ENCODE data around the gene DOCK2. TPM values are rescaled to one million over a fixed set of nuclear protein-coding genes. Genes with fewer than 3 reads are reported as not detected.

Gene DOCK2
- total and polyA plus RNA-seq, 2 donors (not counting 3 experiments of a cell fraction or from before 2014, with no cell fraction given) = 0.62 to 4.8 TPM

DNA sequence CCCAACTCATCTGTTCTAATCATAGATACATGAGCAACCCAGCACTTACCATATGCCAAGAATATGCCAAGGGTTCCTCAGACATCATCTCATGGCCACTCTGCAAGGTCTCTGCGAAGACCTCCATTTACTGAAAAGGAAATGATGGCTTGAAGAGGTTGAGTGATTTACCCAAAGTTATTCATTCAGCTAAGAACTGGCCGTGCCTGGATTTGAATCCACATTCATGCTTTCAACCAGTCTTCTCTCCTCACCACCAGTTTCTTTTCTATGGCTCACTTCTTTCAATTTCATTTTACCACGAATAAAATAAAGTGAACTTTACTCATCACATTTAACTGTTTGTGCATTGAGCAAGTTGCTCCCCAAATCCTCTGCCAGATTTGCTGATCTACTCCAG, 441.4 kb downstream of the DOCK2 start:
- Histone ChIP-seq H3K79me2 (ENCODE audit: control insufficient read depth, insufficient read depth, low read length) (no peaks in the 10 kb centered on the region), H3K4me1 (ENCODE audit: control insufficient read depth, extremely low read depth, insufficient read depth, low read length) (no peaks in the 10 kb centered on the region), H3K4me3 (replicated peaks in 1 of 3; ENCODE audit: insufficient read depth in 1 of 3, low read depth in 1 of 3, low read length in 3 of 3) (no peak overlapping the region), H3K9me3 (replicated peaks; ENCODE audit: control insufficient read depth, insufficient read depth, low read length) (no peaks in the 10 kb centered on the region), H4K20me1 (replicated peaks; ENCODE audit: control insufficient read depth, extremely low read depth, insufficient read depth, low read length) (no peaks in the 10 kb centered on the region), H3K9ac (replicated peaks; ENCODE audit: extremely low read depth, insufficient read depth, low read length) (no peak overlapping the region), H3K4me2 (ENCODE audit: insufficient read depth, low read length) (no peak overlapping the region), H3K27me3 (ENCODE audit: control insufficient read depth in 2 of 2, insufficient read depth in 2 of 2, low read length in 2 of 2) (peaks cover 0 to 4% of the 10 kb centered on the region in 2 experiments), H2AFZ (ENCODE audit: low read depth, low read length) (no peak overlapping the region), H3K9me1 (replicated peaks; ENCODE audit: control insufficient read depth, extremely low read depth, insufficient read depth, low read length) (no peaks in the 10 kb centered on the region), H3K36me3 (ENCODE audit: control insufficient read depth in 2 of 2, extremely low read depth in 1 of 2, insufficient read depth in 2 of 2, low read length in 2 of 2) (no peaks in the 10 kb centered on the region), H3K27ac (ENCODE audit: insufficient read depth, low read depth, low read length) (no peak overlapping the region)
- CTCF ChIA-PET = interaction anchor here (1.0 to 1.1 kb wide), 3 partner anchors 11 to 377 kb away, joined by 4 to 5 read pairs (median 4); no protein-coding TSS in a partner anchor
- FAIRE-seq (no peak), DNase-seq (ENCODE audit: low read depth, low spot score) (no peak)
- intact Hi-C loops (cut with micrococcal nuclease) = no loop called here
- BruUV-seq (replicated peaks) = no TSS peak
- dilution Hi-C loops (cut with MboI; ENCODE audit: extremely low pct_ligation_motif_present, low sequenced_read_pairs) = loop anchor here (25.0 kb wide), 1 partner anchor 109 kb away; no protein-coding TSS in a partner anchor
- POLR2A ChIA-PET = no interaction called here
- TF ChIP-seq GATA2 (IDR thresholded peaks at IDR 0.05; ENCODE audit: insufficient read depth, insufficient read length, low read depth, low read length) (no peak), FOS (IDR thresholded peaks at IDR 0.05; ENCODE audit: borderline replicate concordance, insufficient read depth, low read length) (no peak), POLR2A (IDR thresholded peaks at IDR 0.05; ENCODE audit: low read depth, low read length) (no peak), MYC (IDR thresholded peaks at IDR 0.05; ENCODE audit: low read depth, low read length) (no peak), CTCF (IDR thresholded peaks at IDR 0.05; ENCODE audit: extremely low read depth in 1 of 2, insufficient read depth in 1 of 2, low read depth in 1 of 2, low read length in 2 of 2) (no peak), EZH2 (IDR thresholded peaks at IDR 0.05; ENCODE audit: borderline replicate concordance, low read depth, low read length, severe bottlenecking) (no peak), JUN (IDR thresholded peaks at IDR 0.05; ENCODE audit: borderline replicate concordance, insufficient read depth, insufficient read length, low read depth) (no peak), POLR2AphosphoS5 (IDR thresholded peaks at IDR 0.05; ENCODE audit: insufficient read depth, low read depth, low read length) (no peak)
- TF ChIP-seq, protein P1, sequence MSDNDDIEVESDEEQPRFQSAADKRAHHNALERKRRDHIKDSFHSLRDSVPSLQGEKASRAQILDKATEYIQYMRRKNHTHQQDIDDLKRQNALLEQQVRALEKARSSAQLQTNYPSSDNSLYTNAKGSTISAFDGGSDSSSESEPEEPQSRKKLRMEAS (IDR thresholded peaks at IDR 0.05; ENCODE audit: insufficient read depth, insufficient read length) = no peak
